Measurements from ENCODE around the gene CTU1.

CTU1 gene

GRCh38 chr19:51082611-51083010, 25.6 kb downstream of the CTU1 start, which contains the start of gene KLK14:
Gene KLK14, minus strand, starts transcription at chr19:51082887. Its CDS starts 273 bp downstream, at chr19:51082614.
- no peak for DNase-seq (ENCODE audit: low spot score)

- no peak for DNase-seq (ENCODE audit: low spot score)
Measured at GRCh38 chr19:51081476-51081875, 26.7 kb downstream of the CTU1 start.

- peak; percentile 10 for DNase-seq (ENCODE audit: low spot score)
Measured at GRCh38 chr19:51079481-51080110, 28.6 kb downstream of the CTU1 start.

GRCh38 chr19:51078731-51079130, 29.5 kb downstream of the CTU1 start:
- no peak for DNase-seq (ENCODE audit: low spot score)

GRCh38 chr19:51078104-51078503, 30.1 kb downstream of the CTU1 start:
- DNase-seq (ENCODE audit: low spot score), result no peak

GRCh38 chr19:51076631-51077213, 31.5 kb downstream of the CTU1 start:
- no peak for DNase-seq (ENCODE audit: low spot score)

- no peak for DNase-seq (ENCODE audit: low spot score)
Measured at GRCh38 chr19:51075998-51076397, 32.2 kb downstream of the CTU1 start.

- DNase-seq (ENCODE audit: low spot score), result no peak
Measured at GRCh38 chr19:51071095-51071405, 37.2 kb downstream of the CTU1 start.

GRCh38 chr19:51070334-51071094, 37.7 kb downstream of the CTU1 start:
- peak; percentile 4 for DNase-seq (ENCODE audit: low spot score)

GRCh38 chr19:51066393-51067186, 41.6 kb downstream of the CTU1 start:
- no peak for DNase-seq (ENCODE audit: low spot score)

GRCh38 chr19:51065221-51065960, 42.8 kb downstream of the CTU1 start:
- DNase-seq (ENCODE audit: low spot score), result no peak

- DNase-seq (ENCODE audit: low spot score), result peak; percentile 5
Measured at GRCh38 chr19:51064534-51065220, 43.5 kb downstream of the CTU1 start, which contains the start of gene KLK13. Gene KLK13, minus strand, starts transcription at chr19:51065092. Its CDS starts 25 bp downstream, at chr19:51065067.

- no peak for DNase-seq (ENCODE audit: low spot score)
Measured at GRCh38 chr19:51063664-51064063, 44.5 kb downstream of the CTU1 start.

GRCh38 chr19:51060973-51061372, 47.2 kb downstream of the CTU1 start:
- DNase-seq (ENCODE audit: low spot score), result no peak

GRCh38 chr19:51060336-51060735, 47.9 kb downstream of the CTU1 start:
- no peak for DNase-seq (ENCODE audit: low spot score)

- DNase-seq (ENCODE audit: low spot score), result no peak
Measured at GRCh38 chr19:51059715-51060114, 48.5 kb downstream of the CTU1 start.

GRCh38 chr19:51055866-51056265, 52.3 kb downstream of the CTU1 start:
- DNase-seq (ENCODE audit: low spot score), result no peak
